SK-N-SH (cell line): Measurements from ENCODE around the gene FANCI.

Experiments
- CHD2 ChIP-seq: fragments of 150-350 bp; IDR thresholded peaks from 2 replicates; pipeline ENCODE4 v1.6.1; 2018; ENCODE audit warnings: low read length; ENCODE audit not compliant: partially characterized antibody
- CTCF ChIP-seq: fragments of 200-600 bp; sonication (generic); IDR thresholded peaks from 2 replicates; pipeline ENCODE4 v1.6.1; 2017; ENCODE audit warnings: antibody characterized with exemption, mild to moderate bottlenecking, moderate library complexity
- EZH2phosphoT487 ChIP-seq: fragments of 200-600 bp; sonication (generic); IDR thresholded peaks from 2 replicates; pipeline ENCODE4 v1.6.1; 2017; ENCODE audit warnings: low read depth, mixed run types, mild to moderate bottlenecking, antibody characterized with exemption, moderate library complexity, borderline replicate concordance
- JUND ChIP-seq: IDR thresholded peaks from 2 replicates; pipeline ENCODE4 v1.4.0; 2012
- RCOR1 ChIP-seq: fragments of 150-350 bp; IDR thresholded peaks from 2 replicates; pipeline ENCODE4 v1.6.1; 2017; ENCODE audit warnings: antibody characterized with exemption, low read length
- REST ChIP-seq: IDR thresholded peaks from 2 replicates; pipeline ENCODE4 v1.6.1; 2012; ENCODE audit warnings: mild to moderate bottlenecking, low read depth, low read length, moderate library complexity
- RFX5 ChIP-seq: IDR thresholded peaks from 2 replicates; pipeline ENCODE4 v1.6.1; 2012; ENCODE audit warnings: mild to moderate bottlenecking, improper control_type of control experiment, low read length
- SIN3A ChIP-seq: IDR thresholded peaks from 2 replicates; pipeline ENCODE4 v1.6.1; 2012; ENCODE audit warnings: low read depth, mild to moderate bottlenecking, low read length, moderate library complexity, borderline replicate concordance
- TAF1 ChIP-seq: IDR thresholded peaks from 2 replicates; pipeline ENCODE4 v1.6.1; 2012; ENCODE audit warnings: low read depth, mild to moderate bottlenecking, low read length, moderate library complexity, borderline replicate concordance
- ZBTB33 ChIP-seq: IDR thresholded peaks from 2 replicates; pipeline ENCODE4 v1.4.0; 2012; ENCODE audit warnings: low read depth, borderline replicate concordance
- TF ChIP-seq, protein P1 (sequence below): IDR thresholded peaks from 2 replicates; pipeline ENCODE4 v1.4.0; 2012; ENCODE audit warnings: low read depth

DNA sequence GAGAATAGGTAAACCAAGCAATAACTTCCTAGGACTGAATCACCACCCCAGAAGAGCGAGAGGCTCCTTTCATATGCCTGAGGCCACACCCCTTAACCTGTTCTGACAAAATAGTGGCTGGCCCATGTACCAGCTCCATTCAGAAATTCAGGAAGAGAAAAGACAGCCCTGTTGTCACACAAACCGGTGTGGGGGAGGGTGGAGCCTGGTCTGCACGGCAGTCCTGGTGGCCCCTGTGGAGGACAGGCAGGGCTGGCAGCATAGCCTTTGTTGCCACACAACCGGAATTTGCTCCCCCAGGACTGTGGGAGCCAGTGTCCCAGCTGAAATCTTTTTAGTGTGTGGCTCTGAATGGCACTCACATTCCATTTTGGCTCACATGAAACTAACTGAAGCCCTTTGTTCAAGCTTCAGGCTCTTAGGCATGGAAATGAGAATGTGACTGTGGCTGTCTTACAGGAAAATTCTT is 46.2 kb upstream of the FANCI start:
- TF ChIP-seq CTCF (no peak), CHD2 (no peak), RCOR1 (no peak), SIN3A (no peak), JUND (no peak), RFX5 (no peak), REST (no peak), EZH2phosphoT487 (no peak), ZBTB33 (no peak), TAF1 (no peak)
- TF ChIP-seq, protein P1, sequence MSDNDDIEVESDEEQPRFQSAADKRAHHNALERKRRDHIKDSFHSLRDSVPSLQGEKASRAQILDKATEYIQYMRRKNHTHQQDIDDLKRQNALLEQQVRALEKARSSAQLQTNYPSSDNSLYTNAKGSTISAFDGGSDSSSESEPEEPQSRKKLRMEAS, result no peak
